OCI-LY1 (cell line): ENCODE data around the gene ATF6.

Source experiments
- H2AFZ ChIP-seq: fragments of 200-600 bp; sonication (generic), shearing (Covaris generic); 2 replicates; pipeline ENCODE4 v1.6.0; 2014; ENCODE audit warnings: antibody characterized with exemption, mild to moderate bottlenecking, low read length
- H3F3A ChIP-seq: fragments of 200-600 bp; sonication (generic), shearing (Covaris generic); 2 replicates; pipeline ENCODE4 v1.6.0; 2014; ENCODE audit warnings: mild to moderate bottlenecking, antibody characterized with exemption, low read length, moderate library complexity; ENCODE audit not compliant: insufficient read depth
- H3K27ac ChIP-seq: fragments of 200-600 bp; sonication (generic); 2 replicates; pipeline ENCODE4 v1.5.1; 2014; ENCODE audit warnings: low read length, mixed run types, mild to moderate bottlenecking, low read depth; ENCODE audit not compliant: poor library complexity, severe bottlenecking
- H3K27me3 ChIP-seq: fragments of 200-600 bp; sonication (generic); 2 replicates; pipeline ENCODE4 v1.6.0; 2014; ENCODE audit warnings: antibody characterized with exemption, mild to moderate bottlenecking, low read length, moderate library complexity; ENCODE audit not compliant: insufficient read depth
- H3K36me3 ChIP-seq: fragments of 200-600 bp; sonication (generic); 2 replicates; pipeline ENCODE4 v1.6.1; 2014; ENCODE audit warnings: mild to moderate bottlenecking, antibody characterized with exemption, low read length, moderate library complexity, mixed read lengths; ENCODE audit not compliant: insufficient read depth
- H3K4me1 ChIP-seq: fragments of 200-600 bp; sonication (generic); 2 replicates; pipeline ENCODE4 v1.5.1; 2014; ENCODE audit warnings: mild to moderate bottlenecking, low read length, moderate library complexity; ENCODE audit not compliant: insufficient read depth, severe bottlenecking
- H3K4me2 ChIP-seq: fragments of 200-600 bp; sonication (generic), shearing (Covaris generic); 2 replicates; pipeline ENCODE4 v1.6.1; 2014; ENCODE audit warnings: low read length
- H3K4me3 ChIP-seq: fragments of 200-600 bp; sonication (generic); 2 replicates; pipeline ENCODE4 v1.5.1; 2014; ENCODE audit warnings: low read length, low read depth, mild to moderate bottlenecking, mixed read lengths; ENCODE audit not compliant: poor library complexity, severe bottlenecking
- H3K79me2 ChIP-seq: fragments of 200-600 bp; shearing (Covaris generic); 2 replicates; pipeline ENCODE4 v1.6.1; 2016; ENCODE audit warnings: mixed run types, low read length, mixed read lengths; ENCODE audit not compliant: insufficient read depth
- H3K9ac ChIP-seq: fragments of 200-600 bp; sonication (generic), shearing (Covaris generic); 2 replicates; pipeline ENCODE4 v1.6.1; 2014; ENCODE audit warnings: mild to moderate bottlenecking, low read length, mixed read lengths
- H3K9me2 ChIP-seq: fragments of 200-600 bp; sonication (generic), shearing (Covaris generic); 2 replicates; pipeline ENCODE4 v1.6.1; 2014; ENCODE audit warnings: low read depth, mild to moderate bottlenecking, low read length, mixed read lengths
- H3K9me3 ChIP-seq: fragments of 200-600 bp; shearing (Covaris generic); 2 replicates; pipeline ENCODE4 v1.6.1; 2014; ENCODE audit warnings: low read length, mixed read lengths
- H4K20me1 ChIP-seq: fragments of 200-600 bp; sonication (generic), shearing (Covaris generic); 2 replicates; pipeline ENCODE4 v1.6.0; 2016; ENCODE audit warnings: mild to moderate bottlenecking, low read length; ENCODE audit not compliant: insufficient read depth
- CTCF ChIP-seq: fragments of 200-600 bp; sonication (generic), shearing (Covaris generic); IDR thresholded peaks from 2 replicates; pipeline ENCODE4 v1.5.1; 2017; ENCODE audit warnings: mild to moderate bottlenecking, antibody characterized with exemption, low read length, moderate library complexity, mixed read lengths
- EZH2 ChIP-seq: fragments of 200-600 bp; sonication (generic), shearing (Covaris generic); IDR thresholded peaks from 2 replicates; pipeline ENCODE4 v1.8.0; 2017; ENCODE audit warnings: borderline replicate concordance, mixed run types, mild to moderate bottlenecking, antibody characterized with exemption, low read length, moderate library complexity, mixed read lengths

ATF6 gene

GRCh38 chr1:161970633-161971032 lies 204.5 kb downstream of the ATF6 start:
- no peak overlapping the region for H3K4me3 ChIP-seq
- no peaks in the 10 kb centered on the region for H3K4me1 ChIP-seq
- no peaks in the 10 kb centered on the region for H3F3A ChIP-seq
- no peak overlapping the region for H3K27ac ChIP-seq
- no peaks in the 10 kb centered on the region for H4K20me1 ChIP-seq
- no peak for TF ChIP-seq CTCF
- H3K9ac ChIP-seq, result no peak overlapping the region
- H2AFZ ChIP-seq, result no peak overlapping the region
- no peaks in the 10 kb centered on the region for H3K9me3 ChIP-seq
- H3K9me2 ChIP-seq, result no peaks in the 10 kb centered on the region
- no peak overlapping the region for H3K4me2 ChIP-seq
- no peaks in the 10 kb centered on the region for H3K36me3 ChIP-seq
- H3K27me3 ChIP-seq, result no peaks in the 10 kb centered on the region
- no peaks in the 10 kb centered on the region for H3K79me2 ChIP-seq

GRCh38 chr1:161972828-161973227 lies 206.7 kb downstream of the ATF6 start:
- H3K4me2 ChIP-seq, result no peak overlapping the region
- no peaks in the 10 kb centered on the region for H3K9me2 ChIP-seq
- H3K9me3 ChIP-seq, result no peaks in the 10 kb centered on the region
- H3K27me3 ChIP-seq, result no peaks in the 10 kb centered on the region
- no peaks in the 10 kb centered on the region for H3K4me1 ChIP-seq
- TF ChIP-seq CTCF, result no peak
- no peak for TF ChIP-seq EZH2
- H3K4me3 ChIP-seq, result no peak overlapping the region
- no peaks in the 10 kb centered on the region for H3K79me2 ChIP-seq
- no peak overlapping the region for H3K9ac ChIP-seq
- H3F3A ChIP-seq, result no peaks in the 10 kb centered on the region
- H4K20me1 ChIP-seq, result no peaks in the 10 kb centered on the region
- no peaks in the 10 kb centered on the region for H3K36me3 ChIP-seq
- H2AFZ ChIP-seq, result no peak overlapping the region
- no peak overlapping the region for H3K27ac ChIP-seq

GRCh38 chr1:161973924-161974845 lies 208.1 kb downstream of the ATF6 start:
- Histone ChIP-seq H3K27ac (no peak overlapping the region), H3F3A (no peaks in the 10 kb centered on the region), H3K27me3 (no peaks in the 10 kb centered on the region), H3K4me1 (no peaks in the 10 kb centered on the region), H3K9me2 (no peaks in the 10 kb centered on the region), H3K4me3 (no peak overlapping the region), H2AFZ (no peak overlapping the region), H3K9me3 (no peaks in the 10 kb centered on the region), H3K36me3 (no peaks in the 10 kb centered on the region), H3K9ac (no peak overlapping the region), H4K20me1 (no peaks in the 10 kb centered on the region), H3K4me2 (no peak overlapping the region), H3K79me2 (no peaks in the 10 kb centered on the region)
- no peak for TF ChIP-seq EZH2
- no peak for TF ChIP-seq CTCF
